Measurements from ENCODE around the gene S100A16.

DNA sequence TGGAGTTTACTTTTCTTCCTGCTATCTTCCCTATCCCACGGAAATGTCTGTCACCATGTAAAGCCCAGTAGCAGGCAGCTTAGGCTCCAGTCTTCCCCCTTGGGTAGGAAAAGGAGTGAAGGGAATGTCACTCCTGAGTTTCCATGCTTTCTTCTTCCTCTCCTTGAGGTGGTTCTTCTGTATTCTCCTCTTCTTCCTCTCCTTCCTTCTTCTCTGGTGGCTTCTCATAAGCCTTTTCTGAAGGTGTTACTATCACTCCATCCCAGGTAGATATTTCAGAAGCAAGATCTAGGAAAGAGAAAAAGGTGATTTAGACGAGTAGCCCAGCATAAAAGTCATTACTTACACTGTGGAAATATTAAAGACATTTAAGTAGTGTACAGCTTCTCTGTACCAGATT is 49.3 kb upstream of the S100A16 start:
- TF ChIP-seq, protein P1, sequence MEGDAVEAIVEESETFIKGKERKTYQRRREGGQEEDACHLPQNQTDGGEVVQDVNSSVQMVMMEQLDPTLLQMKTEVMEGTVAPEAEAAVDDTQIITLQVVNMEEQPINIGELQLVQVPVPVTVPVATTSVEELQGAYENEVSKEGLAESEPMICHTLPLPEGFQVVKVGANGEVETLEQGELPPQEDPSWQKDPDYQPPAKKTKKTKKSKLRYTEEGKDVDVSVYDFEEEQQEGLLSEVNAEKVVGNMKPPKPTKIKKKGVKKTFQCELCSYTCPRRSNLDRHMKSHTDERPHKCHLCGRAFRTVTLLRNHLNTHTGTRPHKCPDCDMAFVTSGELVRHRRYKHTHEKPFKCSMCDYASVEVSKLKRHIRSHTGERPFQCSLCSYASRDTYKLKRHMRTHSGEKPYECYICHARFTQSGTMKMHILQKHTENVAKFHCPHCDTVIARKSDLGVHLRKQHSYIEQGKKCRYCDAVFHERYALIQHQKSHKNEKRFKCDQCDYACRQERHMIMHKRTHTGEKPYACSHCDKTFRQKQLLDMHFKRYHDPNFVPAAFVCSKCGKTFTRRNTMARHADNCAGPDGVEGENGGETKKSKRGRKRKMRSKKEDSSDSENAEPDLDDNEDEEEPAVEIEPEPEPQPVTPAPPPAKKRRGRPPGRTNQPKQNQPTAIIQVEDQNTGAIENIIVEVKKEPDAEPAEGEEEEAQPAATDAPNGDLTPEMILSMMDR (IDR thresholded peaks at IDR 0.05) = no peak
- no peak for TF ChIP-seq POLR2A (IDR thresholded peaks at IDR 0.05)
